Subcutaneous adipose tissue (tissue), 4 donors: ENCODE measurements around the gene PPP1CA. TPM values are rescaled to one million over a fixed set of nuclear protein-coding genes. Genes with fewer than 3 reads are reported as not detected.

Source experiments
- CTCF ChIP-seq: fragments of 450-650 bp; IDR thresholded peaks from one replicate; pipeline ENCODE4 v1.5.1; 2016; ENCODE audit warnings: low read depth, mild to moderate bottlenecking, control low read depth, antibody characterized with exemption, moderate library complexity
- total RNA-seq, 4 donors: library from RNA; depleted of rRNA; stranded (reverse); fragments of >200 nt; gene quantifications; one replicate each; pipeline ENCODE4 v1.1.0, GENCODE V29; 2016

The PPP1CA gene
- total RNA-seq, 4 donors from 2014 or later: 60.8 to 110 (median 64.9) TPM

GRCh38 chr11:67387518-67387917, 14.1 kb downstream of the PPP1CA start:
- no peak for TF ChIP-seq CTCF

GRCh38 chr11:67387069-67387468, 14.6 kb downstream of the PPP1CA start:
- TF ChIP-seq CTCF: no peak

- no peak for TF ChIP-seq CTCF
These were observed 16.7 kb downstream of the PPP1CA start for GRCh38 chr11:67384851-67385366.

- no peak for TF ChIP-seq CTCF
These were observed 19.2 kb downstream of the PPP1CA start for GRCh38 chr11:67382276-67383136.

GRCh38 chr11:67381244-67381972, 20.2 kb downstream of the PPP1CA start:
- no peak for TF ChIP-seq CTCF

GRCh38 chr11:67379061-67380058, 22.3 kb downstream of the PPP1CA start:
- TF ChIP-seq CTCF: no peak
